GM21423 (cell line): ENCODE results near the gene LCE2C.
"Not testable (repeated sequence)": the region's sequence is repeated elsewhere in the genome, so short reads cannot be mapped to it uniquely, and the experiment has no call there.

Source experiments
- ATAC-seq: cut with Tn5 transposase; IDR thresholded peaks from one replicate; pipeline ENCODE4 v1.9.1; 2021; ENCODE audit warnings: mild to moderate bottlenecking, moderate library complexity; ENCODE audit not compliant: unreplicated experiment

The LCE2C gene

GRCh38 chr1:152674983-152675382, at the start of gene LCE2C:
Gene LCE2C, plus strand, starts transcription at chr1:152675279. Its CDS starts 737 bp downstream, at chr1:152676016.
- ATAC-seq: not testable (repeated sequence)

- no peak for ATAC-seq
These were observed 48.3 kb upstream of the LCE2C start for GRCh38 chr1:152626744-152627143.

GRCh38 chr1:152630596-152630995, 44.5 kb upstream of the LCE2C start:
- ATAC-seq: no peak

GRCh38 chr1:152640351-152640750, 34.7 kb upstream of the LCE2C start:
- no peak for ATAC-seq

GRCh38 chr1:152643945-152644344, 31.1 kb upstream of the LCE2C start:
- ATAC-seq: no peak

GRCh38 chr1:152645146-152645545, 29.9 kb upstream of the LCE2C start:
- ATAC-seq: no peak

GRCh38 chr1:152646656-152647055, 28.4 kb upstream of the LCE2C start:
- ATAC-seq: no peak

GRCh38 chr1:152654110-152654509, 21.0 kb upstream of the LCE2C start:
- ATAC-seq: no peak

- ATAC-seq: no peak
These were observed 18.6 kb upstream of the LCE2C start for GRCh38 chr1:152656459-152656858.

- no peak for ATAC-seq
These were observed 17.4 kb upstream of the LCE2C start for GRCh38 chr1:152657677-152658076.

GRCh38 chr1:152658649-152659048, 16.4 kb upstream of the LCE2C start:
- ATAC-seq: no peak

GRCh38 chr1:152663098-152663497, 12.0 kb upstream of the LCE2C start, which contains the start of gene LCE2D:
Gene LCE2D, plus strand, starts transcription at chr1:152663380. Its CDS starts 726 bp downstream, at chr1:152664106.
- no peak for ATAC-seq

GRCh38 chr1:152666171-152666570, 8.9 kb upstream of the LCE2C start:
- ATAC-seq: not testable (repeated sequence)

- ATAC-seq: no peak
These were observed 7.4 kb upstream of the LCE2C start for GRCh38 chr1:152667648-152668047.

- ATAC-seq: no peak
These were observed 2.1 kb upstream of the LCE2C start for GRCh38 chr1:152673016-152673415.

- ATAC-seq: no peak
These were observed 4.4 kb downstream of the LCE2C start for GRCh38 chr1:152679459-152679858.

- no peak for ATAC-seq
These were observed 6.5 kb downstream of the LCE2C start for GRCh38 chr1:152681616-152682015.

- no peak for ATAC-seq
These were observed 8.8 kb downstream of the LCE2C start for GRCh38 chr1:152683846-152684245.

- not testable (repeated sequence) for ATAC-seq
These were observed 10.7 kb downstream of the LCE2C start, which contains the start of gene LCE2B for GRCh38 chr1:152685823-152686222. Gene LCE2B, plus strand, starts transcription at chr1:152686123. Its CDS starts 721 bp downstream, at chr1:152686844.

GRCh38 chr1:152697701-152698600, 22.9 kb downstream of the LCE2C start, which contains the start of gene LCE2A:
Gene LCE2A, plus strand, starts transcription at chr1:152698345. Its CDS starts 557 bp downstream, at chr1:152698902.
- no peak for ATAC-seq

GRCh38 chr1:152699746-152700145, 24.7 kb downstream of the LCE2C start:
- no peak for ATAC-seq

- ATAC-seq: no peak
These were observed 32.8 kb downstream of the LCE2C start, which contains the start of gene LCE4A for GRCh38 chr1:152707860-152708259. Gene LCE4A, plus strand, starts transcription at chr1:152708160. Its CDS starts 916 bp downstream, at chr1:152709076.
